ENCODE results near the gene EEFSEC.

EEFSEC gene

GRCh38 chr3:128243602-128244504 lies 90.6 kb downstream of the EEFSEC start:
- Histone ChIP-seq H3K4me1 (ENCODE audit: insufficient read depth, low read length) (no peaks in the 10 kb centered on the region), H3K36me3 (ENCODE audit: insufficient read depth, low read length) (no peaks in the 10 kb centered on the region), H3K9me3 (ENCODE audit: control insufficient read depth, insufficient read depth, low read length) (no peaks in the 10 kb centered on the region), H3K9ac (ENCODE audit: low read depth, low read length) (no peak overlapping the region)

GRCh38 chr3:128245460-128245859 lies 92.2 kb downstream of the EEFSEC start:
- Histone ChIP-seq H3K9ac (ENCODE audit: low read depth, low read length) (no peak overlapping the region), H3K9me3 (ENCODE audit: control insufficient read depth, insufficient read depth, low read length) (no peaks in the 10 kb centered on the region; the same call in 1 of the 2 replicates), H3K4me1 (ENCODE audit: insufficient read depth, low read length) (no peaks in the 10 kb centered on the region), H3K36me3 (ENCODE audit: insufficient read depth, low read length) (no peaks in the 10 kb centered on the region)

GRCh38 chr3:128247666-128248409 lies 94.6 kb downstream of the EEFSEC start:
- H3K9ac ChIP-seq (ENCODE audit: low read depth, low read length), result no peak overlapping the region
- no peaks in the 10 kb centered on the region for H3K36me3 ChIP-seq (ENCODE audit: insufficient read depth, low read length)
- H3K4me1 ChIP-seq (ENCODE audit: insufficient read depth, low read length), result no peaks in the 10 kb centered on the region
- H3K9me3 ChIP-seq (ENCODE audit: control insufficient read depth, insufficient read depth, low read length), result no peaks in the 10 kb centered on the region; the same call in 1 of the 2 replicates

- no peak overlapping the region for H3K9ac ChIP-seq (ENCODE audit: low read depth, low read length)
- no peaks in the 10 kb centered on the region; the same call in 1 of the 2 replicates for H3K9me3 ChIP-seq (ENCODE audit: control insufficient read depth, insufficient read depth, low read length)
- no peaks in the 10 kb centered on the region for H3K36me3 ChIP-seq (ENCODE audit: insufficient read depth, low read length)
- H3K4me1 ChIP-seq (ENCODE audit: insufficient read depth, low read length), result 0 out of 2 replicates have a peak, but pooled peaks cover 3% of the 10 kb centered on the region
Observed at GRCh38 chr3:128252083-128252482, 98.8 kb downstream of the EEFSEC start.

GRCh38 chr3:128253150-128253549 lies 99.9 kb downstream of the EEFSEC start:
- no peaks in the 10 kb centered on the region for H3K36me3 ChIP-seq (ENCODE audit: insufficient read depth, low read length)
- no peak overlapping the region for H3K9ac ChIP-seq (ENCODE audit: low read depth, low read length)
- no peaks in the 10 kb centered on the region; the same call in 1 of the 2 replicates for H3K9me3 ChIP-seq (ENCODE audit: control insufficient read depth, insufficient read depth, low read length)
- 0 out of 2 replicates have a peak, but pooled peaks cover 3% of the 10 kb centered on the region for H3K4me1 ChIP-seq (ENCODE audit: insufficient read depth, low read length)

- Histone ChIP-seq H3K9me3 (ENCODE audit: control insufficient read depth, insufficient read depth, low read length) (no peaks in the 10 kb centered on the region; the same call in 1 of the 2 replicates), H3K9ac (ENCODE audit: low read depth, low read length) (no peak overlapping the region), H3K36me3 (ENCODE audit: insufficient read depth, low read length) (no peaks in the 10 kb centered on the region), H3K4me1 (ENCODE audit: insufficient read depth, low read length) (0 out of 2 replicates have a peak, but pooled peaks cover 3% of the 10 kb centered on the region)
Observed at GRCh38 chr3:128254066-128254590, 100.8 kb downstream of the EEFSEC start.

- Histone ChIP-seq H3K4me1 (ENCODE audit: insufficient read depth, low read length) (0 out of 2 replicates have a peak, but pooled peaks cover 3% of the 10 kb centered on the region), H3K9ac (ENCODE audit: low read depth, low read length) (no peak overlapping the region), H3K36me3 (ENCODE audit: insufficient read depth, low read length) (no peaks in the 10 kb centered on the region), H3K9me3 (ENCODE audit: control insufficient read depth, insufficient read depth, low read length) (no peaks in the 10 kb centered on the region; the same call in 1 of the 2 replicates)
Observed at GRCh38 chr3:128254967-128255366, 101.7 kb downstream of the EEFSEC start.

GRCh38 chr3:128256131-128256530 lies 102.8 kb downstream of the EEFSEC start:
- H3K9me3 ChIP-seq (ENCODE audit: control insufficient read depth, insufficient read depth, low read length), result peaks cover 6% of the 10 kb centered on the region; the same call in 1 of the 2 replicates
- H3K9ac ChIP-seq (ENCODE audit: low read depth, low read length), result no peak overlapping the region
- no peaks in the 10 kb centered on the region for H3K36me3 ChIP-seq (ENCODE audit: insufficient read depth, low read length)
- H3K4me1 ChIP-seq (ENCODE audit: insufficient read depth, low read length), result 0 out of 2 replicates have a peak, but pooled peaks cover 3% of the 10 kb centered on the region

GRCh38 chr3:128257632-128258031 lies 104.4 kb downstream of the EEFSEC start:
- H3K9me3 ChIP-seq (ENCODE audit: control insufficient read depth, insufficient read depth, low read length), result peaks cover 6% of the 10 kb centered on the region; the same call in 1 of the 2 replicates
- no peak overlapping the region for H3K9ac ChIP-seq (ENCODE audit: low read depth, low read length)
- H3K4me1 ChIP-seq (ENCODE audit: insufficient read depth, low read length), result 0 out of 2 replicates have a peak, but pooled peaks cover 3% of the 10 kb centered on the region
- no peaks in the 10 kb centered on the region for H3K36me3 ChIP-seq (ENCODE audit: insufficient read depth, low read length)

- no peaks in the 10 kb centered on the region for H3K36me3 ChIP-seq (ENCODE audit: insufficient read depth, low read length)
- no peak overlapping the region for H3K9ac ChIP-seq (ENCODE audit: low read depth, low read length)
Observed at GRCh38 chr3:128260275-128260674, 107.0 kb downstream of the EEFSEC start.

GRCh38 chr3:128262457-128262856 lies 109.2 kb downstream of the EEFSEC start:
- Histone ChIP-seq H3K9me3 (ENCODE audit: control insufficient read depth, insufficient read depth, low read length) (peaks cover 6% of the 10 kb centered on the region; the same call in 1 of the 2 replicates), H3K36me3 (ENCODE audit: insufficient read depth, low read length) (no peaks in the 10 kb centered on the region), H3K9ac (ENCODE audit: low read depth, low read length) (no peak overlapping the region), H3K4me1 (ENCODE audit: insufficient read depth, low read length) (no peaks in the 10 kb centered on the region)

More at GRCh38 chr3:128260275-128260674, 107.0 kb downstream of the EEFSEC start:
- Histone ChIP-seq H3K4me1 (ENCODE audit: insufficient read depth, low read length) (no peaks in the 10 kb centered on the region), H3K9me3 (ENCODE audit: control insufficient read depth, insufficient read depth, low read length) (peaks cover 6% of the 10 kb centered on the region; the same call in 1 of the 2 replicates)

GRCh38 chr3:128263118-128263517 lies 109.8 kb downstream of the EEFSEC start:
- Histone ChIP-seq H3K9ac (ENCODE audit: low read depth, low read length) (no peak overlapping the region), H3K9me3 (ENCODE audit: control insufficient read depth, insufficient read depth, low read length) (peaks cover 6% of the 10 kb centered on the region; the same call in 1 of the 2 replicates), H3K36me3 (ENCODE audit: insufficient read depth, low read length) (no peaks in the 10 kb centered on the region), H3K4me1 (ENCODE audit: insufficient read depth, low read length) (no peaks in the 10 kb centered on the region)

GRCh38 chr3:128263946-128264345 lies 110.7 kb downstream of the EEFSEC start:
- Histone ChIP-seq H3K9me3 (ENCODE audit: control insufficient read depth, insufficient read depth, low read length) (peaks cover 6% of the 10 kb centered on the region; the same call in 1 of the 2 replicates), H3K9ac (ENCODE audit: low read depth, low read length) (no peak overlapping the region), H3K36me3 (ENCODE audit: insufficient read depth, low read length) (no peaks in the 10 kb centered on the region), H3K4me1 (ENCODE audit: insufficient read depth, low read length) (no peaks in the 10 kb centered on the region)

GRCh38 chr3:128266453-128266852 lies 113.2 kb downstream of the EEFSEC start:
- Histone ChIP-seq H3K9me3 (ENCODE audit: control insufficient read depth, insufficient read depth, low read length) (no peaks in the 10 kb centered on the region), H3K4me1 (ENCODE audit: insufficient read depth, low read length) (peaks cover 6% of the 10 kb centered on the region; the same call in 1 of the 2 replicates), H3K9ac (ENCODE audit: low read depth, low read length) (no peak overlapping the region), H3K36me3 (ENCODE audit: insufficient read depth, low read length) (no peaks in the 10 kb centered on the region)

Data from ES-I3 (cell line).